Adrenal gland (tissue), 12 donors: Measurements from ENCODE around the gene UCK1. TPM values are rescaled to one million over a fixed set of nuclear protein-coding genes. Genes with fewer than 3 reads are reported as not detected.

Experiments used
- polyA plus RNA-seq, 3 donors: library from polyadenylated mRNA; stranded (reverse); fragments of 200-250 nt in 2 of 3; fragments of 350-450 nt in 1 of 3; fragmentation: Illumina TruSeq in 1 of 3; extraction: RNeasy Lipid Tissue Mini Kit (QIAGEN cat#74804) in 1 of 3; gene quantifications; one replicate each; pipeline ENCODE4 v1.2.3, GENCODE V29; 2013 to 2014
- small RNA-seq, 2 donors: library from RNA; depleted of rRNA; stranded (forward); fragments of <200 nt; gene quantifications; one replicate each; pipeline ENCODE3, GENCODE V24; 2016
- total RNA-seq, 9 donors: library from RNA; depleted of rRNA in 4 of 9; stranded (reverse); fragments of >200 nt in 4 of 9; fragments of 120-200 nt in 1 of 9; fragmentation: NEBNext Ultra II Directional in 1 of 9; extraction: Animal tissue kit (Norgen Biotek cat#: 25700) in 1 of 9; gene quantifications; one replicate each; pipeline versions ENCODE4 v1.1.0 to v1.2.4, GENCODE V29; 2013 to 2023
- donor health status: healthy with polysubstance abuse.
- donor health status: Bipolar disorder and iron deficiency.
- donor health status: DM: yes; HTN: yes; CAD: no.
- donor health status: DM: no; HTN: no; CAD: no.
- donor health status: DM: no; HTN: no; CAD: no.
- donor health status: DM: yes; HTN: yes; CAD: no.

UCK1 gene
- total and polyA plus RNA-seq, 12 donors: 17.9 to 97.0 (median 34.7) TPM

Small RNA genes within 50 kb of the gene (small RNA-seq; reads per million reads assigned to genes)
- 0 to 0.08 reads per million in 2 donors for gene SNORD62A
- 0.08 to 0.47 reads per million in 2 donors for gene SNORD62B

Other genes with a start within 250 kb of the UCK1 start
- gene PLPP7, start 241.5 kb downstream of the UCK1 start, total RNA-seq: 10 to 100 TPM; 11.1 to 31.4 (median 19.0) TPM
- gene PLPP7, start 241.5 kb downstream of the UCK1 start, polyA plus RNA-seq: 10 to 100 TPM in 1 of 3 donors, 1 to 10 TPM in 2; 4.8 to 13.2 (median 10.0) TPM
- 100 to 1,000 TPM in 8 of 9 donors, 10 to 100 TPM in 1; 42.3 to 255 (median 152) TPM for gene PRRC2B, start 137.2 kb downstream of the UCK1 start, total RNA-seq
- 100 to 1,000 TPM in 1 of 3 donors, 10 to 100 TPM in 2; 56.9 to 141 (median 98.1) TPM for gene PRRC2B, start 137.2 kb downstream of the UCK1 start, polyA plus RNA-seq
- gene POMT1, start 28.3 kb downstream of the UCK1 start, total RNA-seq: 10 to 100 TPM; 21.3 to 47.5 (median 32.5) TPM
- gene POMT1, start 28.3 kb downstream of the UCK1 start, polyA plus RNA-seq: 10 to 100 TPM; 10.1 to 60.9 (median 59.5) TPM
- gene PRRT1B, start 14.3 kb upstream of the UCK1 start, total RNA-seq: not detected
- gene PRRT1B, start 14.3 kb upstream of the UCK1 start, polyA plus RNA-seq: not detected
- 100 to 1,000 TPM in 1 of 9 donors, 10 to 100 TPM in 8; 30.7 to 136 (median 57.9) TPM for gene RAPGEF1, start 208.8 kb upstream of the UCK1 start, total RNA-seq
- 10 to 100 TPM; 14.5 to 48.7 (median 26.9) TPM for gene RAPGEF1, start 208.8 kb upstream of the UCK1 start, polyA plus RNA-seq